OCI-LY1 (cell line): Measurements from ENCODE around the gene KRTAP10-8.

ENCODE experiments used
- CTCF ChIP-seq: fragments of 200-600 bp; sonication (generic), shearing (Covaris generic); IDR thresholded peaks from 2 replicates; pipeline ENCODE4 v1.5.1; 2017; ENCODE audit warnings: mild to moderate bottlenecking, antibody characterized with exemption, low read length, moderate library complexity, mixed read lengths
- EZH2 ChIP-seq: fragments of 200-600 bp; sonication (generic), shearing (Covaris generic); IDR thresholded peaks from 2 replicates; pipeline ENCODE4 v1.8.0; 2017; ENCODE audit warnings: borderline replicate concordance, mixed run types, mild to moderate bottlenecking, antibody characterized with exemption, low read length, moderate library complexity, mixed read lengths

DNA sequence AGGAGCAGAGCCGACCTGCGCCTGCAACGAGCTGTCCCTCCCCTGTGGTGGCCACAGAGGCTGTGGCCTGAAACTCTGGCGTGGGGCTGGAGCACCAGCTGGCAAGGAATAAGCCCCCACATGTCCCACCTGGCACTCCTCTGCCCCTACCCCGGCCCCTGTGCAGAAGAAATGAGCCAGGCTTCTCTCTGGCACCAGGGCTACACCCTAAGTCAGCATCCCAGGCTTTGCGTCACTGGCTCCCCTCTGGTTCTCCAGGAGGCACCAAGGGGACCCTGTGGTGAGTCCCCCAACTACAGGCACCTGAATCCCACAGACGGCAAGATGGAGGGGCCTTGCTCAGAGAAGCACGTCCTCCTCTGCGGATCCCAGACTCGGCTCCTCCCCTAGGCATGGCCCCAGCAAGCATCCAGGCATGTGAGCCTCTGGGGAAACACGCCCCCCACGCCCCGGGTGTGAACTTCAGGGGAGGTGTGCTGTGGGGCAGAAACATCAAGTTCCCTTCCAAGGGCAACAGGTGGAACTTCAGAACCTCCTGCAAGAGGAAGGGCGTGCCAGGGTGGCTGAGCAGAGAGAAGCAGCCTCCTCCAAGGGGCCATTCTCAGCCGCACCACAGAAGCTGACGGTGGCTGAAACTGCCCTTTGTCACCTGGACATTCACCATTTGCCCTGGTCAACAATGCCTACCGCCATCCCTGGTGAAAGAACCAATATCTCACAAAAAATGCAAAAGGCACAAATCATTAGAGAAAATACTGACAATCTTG lies 8.6 kb upstream of the KRTAP10-8 start:
- TF ChIP-seq CTCF (no peak), EZH2 (no peak)
